BE2C (cell line): Measurements from ENCODE around the gene HIRIP3.

Source experiments
- DNase-seq: peaks from one replicate; pipeline ENCODE4 v3.0.0-alpha.2; 2020
- H3K27me3 ChIP-seq: fragments of 250-450 bp; sonication (Bioruptor Pico); 2 replicates; pipeline ENCODE4 v1.5.1; 2020; ENCODE audit warnings: mild to moderate bottlenecking
- H3K36me3 ChIP-seq: fragments of 250-450 bp; sonication (Bioruptor Pico); 2 replicates; pipeline ENCODE4 v1.5.1; 2020; ENCODE audit warnings: mild to moderate bottlenecking
- H3K4me1 ChIP-seq: fragments of 250-450 bp; sonication (Bioruptor Pico); 2 replicates; pipeline ENCODE4 v1.5.1; 2020
- H3K4me3 ChIP-seq: 2 replicates; pipeline ENCODE4 v1.5.1; 2011; ENCODE audit warnings: low read depth, low read length
- H3K9me3 ChIP-seq: fragments of 250-450 bp; sonication (Bioruptor Pico); 2 replicates; pipeline ENCODE4 v1.5.1; 2020
- TF ChIP-seq, protein P1 (sequence below): IDR thresholded peaks from 2 replicates; pipeline ENCODE4 v1.5.1; 2012; ENCODE audit warnings: mild to moderate bottlenecking, low read depth, low read length

Gene HIRIP3

DNA sequence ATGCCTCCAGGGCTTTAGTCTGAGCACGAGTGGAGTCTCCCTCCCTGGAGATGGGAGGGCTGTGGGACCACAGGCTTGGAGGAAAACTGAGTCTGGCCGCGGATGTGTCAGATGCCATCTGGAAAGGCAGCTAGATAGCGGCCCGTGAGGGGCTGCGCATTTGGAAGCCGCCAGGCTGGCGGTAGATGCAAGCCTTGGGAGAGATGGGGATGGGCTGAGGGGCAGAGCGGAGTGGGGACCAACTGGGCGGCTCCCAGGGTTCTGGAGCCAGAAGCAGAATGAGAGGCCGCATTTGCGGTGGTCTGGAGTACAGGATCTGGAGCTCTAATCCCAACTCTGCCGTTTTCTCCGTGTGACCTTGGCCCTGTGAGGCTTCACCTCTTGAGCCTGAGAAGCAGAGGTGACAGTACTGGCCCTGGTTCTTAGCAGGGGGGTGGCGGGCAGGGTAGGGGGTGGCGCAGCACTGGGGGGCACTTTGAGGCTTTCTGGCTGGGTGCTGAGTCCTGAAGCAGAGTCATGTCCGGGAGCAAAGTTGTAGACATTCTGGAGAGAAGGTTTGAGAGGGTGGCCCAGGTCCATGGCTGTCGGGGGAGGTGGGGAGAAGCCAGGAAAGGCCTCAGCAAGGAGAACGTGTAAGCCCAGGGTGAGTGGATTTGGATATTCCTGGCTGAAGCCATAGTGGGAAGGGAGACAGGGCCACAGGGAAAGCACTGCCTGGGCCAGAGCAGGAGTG lies 7.4 kb upstream of the HIRIP3 start:
- TF ChIP-seq, protein P1, sequence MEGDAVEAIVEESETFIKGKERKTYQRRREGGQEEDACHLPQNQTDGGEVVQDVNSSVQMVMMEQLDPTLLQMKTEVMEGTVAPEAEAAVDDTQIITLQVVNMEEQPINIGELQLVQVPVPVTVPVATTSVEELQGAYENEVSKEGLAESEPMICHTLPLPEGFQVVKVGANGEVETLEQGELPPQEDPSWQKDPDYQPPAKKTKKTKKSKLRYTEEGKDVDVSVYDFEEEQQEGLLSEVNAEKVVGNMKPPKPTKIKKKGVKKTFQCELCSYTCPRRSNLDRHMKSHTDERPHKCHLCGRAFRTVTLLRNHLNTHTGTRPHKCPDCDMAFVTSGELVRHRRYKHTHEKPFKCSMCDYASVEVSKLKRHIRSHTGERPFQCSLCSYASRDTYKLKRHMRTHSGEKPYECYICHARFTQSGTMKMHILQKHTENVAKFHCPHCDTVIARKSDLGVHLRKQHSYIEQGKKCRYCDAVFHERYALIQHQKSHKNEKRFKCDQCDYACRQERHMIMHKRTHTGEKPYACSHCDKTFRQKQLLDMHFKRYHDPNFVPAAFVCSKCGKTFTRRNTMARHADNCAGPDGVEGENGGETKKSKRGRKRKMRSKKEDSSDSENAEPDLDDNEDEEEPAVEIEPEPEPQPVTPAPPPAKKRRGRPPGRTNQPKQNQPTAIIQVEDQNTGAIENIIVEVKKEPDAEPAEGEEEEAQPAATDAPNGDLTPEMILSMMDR = no peak
- H3K36me3 ChIP-seq = peaks cover 4% of the 10 kb centered on the region; the same call in 1 of the 2 replicates

DNA sequence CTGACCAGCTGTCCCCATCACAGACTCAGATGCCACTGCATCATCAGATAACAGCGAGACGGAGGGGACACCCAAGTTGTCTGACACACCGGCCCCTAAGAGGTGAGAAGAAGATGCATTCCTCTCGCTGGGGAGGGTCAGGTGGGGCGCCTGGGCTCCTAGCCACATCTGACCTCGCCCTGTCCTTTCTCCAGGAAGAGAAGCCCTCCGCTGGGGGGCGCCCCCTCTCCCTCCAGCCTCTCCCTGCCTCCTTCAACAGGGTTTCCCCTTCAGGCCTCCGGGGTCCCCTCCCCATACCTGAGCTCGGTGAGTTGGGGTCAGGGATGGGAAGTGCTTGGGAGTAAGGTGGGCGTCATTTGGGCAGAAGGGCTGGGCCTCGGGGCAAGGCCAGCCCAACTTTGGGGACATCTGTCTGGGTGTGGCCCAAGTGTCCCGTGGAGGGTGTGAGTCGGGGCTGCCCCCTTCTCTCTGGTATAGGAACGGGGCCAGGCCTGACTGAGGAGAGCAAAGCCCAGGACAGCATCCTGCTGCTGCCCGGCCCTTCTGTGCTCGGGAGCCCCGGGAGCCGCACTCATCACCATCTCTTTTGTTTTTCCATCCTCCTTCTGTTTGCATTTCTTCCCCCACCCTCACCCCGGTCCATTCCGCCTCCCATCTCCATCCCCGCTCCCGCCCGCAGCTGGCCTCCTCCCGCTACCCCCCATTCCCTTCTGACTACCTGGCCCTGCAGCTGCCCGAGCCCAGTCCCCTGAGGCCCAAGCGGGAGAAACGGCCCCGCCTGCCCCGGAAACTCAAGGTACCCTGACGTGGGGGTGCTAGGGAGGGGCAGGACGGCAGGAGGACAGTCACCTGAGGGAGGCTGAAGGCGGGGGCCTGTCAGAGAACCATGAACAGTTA lies 5.6 kb upstream of the HIRIP3 start:
- no peak for DNase-seq
- H3K36me3 ChIP-seq = peaks cover 4% of the 10 kb centered on the region; the same call in 1 of the 2 replicates

More for the DNA sequence above, 7.4 kb upstream of the HIRIP3 start:
- no peaks in the 10 kb centered on the region for H3K9me3 ChIP-seq
- DNase-seq = no peak
- H3K4me1 ChIP-seq = peaks cover 3% of the 10 kb centered on the region; the same call in 1 of the 2 replicates
- H3K4me3 ChIP-seq = no peak overlapping the region
- no peaks in the 10 kb centered on the region for H3K27me3 ChIP-seq

DNA sequence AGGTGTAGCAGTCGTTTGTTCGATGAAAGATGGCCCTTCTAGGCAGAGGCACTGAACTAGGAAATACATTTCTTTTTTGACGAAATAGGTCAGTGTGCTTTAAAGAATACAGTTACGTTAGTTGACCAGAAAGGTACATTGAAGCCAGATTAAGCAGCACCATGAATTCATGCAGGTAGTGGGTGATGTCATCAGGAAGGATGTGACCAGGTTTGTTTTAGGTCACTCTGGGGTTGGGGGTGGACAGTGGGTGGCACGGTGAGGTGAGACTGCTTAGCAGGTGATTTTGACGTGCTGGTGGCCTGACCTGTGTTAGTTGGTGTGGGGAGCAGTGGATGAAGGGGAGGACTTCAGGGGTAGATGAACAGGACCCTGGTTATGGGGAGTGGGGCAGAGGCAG lies 4.2 kb upstream of the HIRIP3 start:
- H3K27me3 ChIP-seq = no peaks in the 10 kb centered on the region
- no peaks in the 10 kb centered on the region; the same call in 1 of the 2 replicates for H3K4me1 ChIP-seq
- H3K4me3 ChIP-seq = no peak overlapping the region
- peaks cover 4% of the 10 kb centered on the region; the same call in 1 of the 2 replicates for H3K36me3 ChIP-seq
- no peak for DNase-seq
- no peaks in the 10 kb centered on the region for H3K9me3 ChIP-seq
- TF ChIP-seq, protein P1 = no peak

More for the DNA sequence above, 5.6 kb upstream of the HIRIP3 start:
- TF ChIP-seq, protein P1 = no peak
- Histone ChIP-seq H3K4me3 (no peak overlapping the region), H3K9me3 (no peaks in the 10 kb centered on the region), H3K27me3 (no peaks in the 10 kb centered on the region), H3K4me1 (peaks cover 3% of the 10 kb centered on the region; the same call in 1 of the 2 replicates)

DNA sequence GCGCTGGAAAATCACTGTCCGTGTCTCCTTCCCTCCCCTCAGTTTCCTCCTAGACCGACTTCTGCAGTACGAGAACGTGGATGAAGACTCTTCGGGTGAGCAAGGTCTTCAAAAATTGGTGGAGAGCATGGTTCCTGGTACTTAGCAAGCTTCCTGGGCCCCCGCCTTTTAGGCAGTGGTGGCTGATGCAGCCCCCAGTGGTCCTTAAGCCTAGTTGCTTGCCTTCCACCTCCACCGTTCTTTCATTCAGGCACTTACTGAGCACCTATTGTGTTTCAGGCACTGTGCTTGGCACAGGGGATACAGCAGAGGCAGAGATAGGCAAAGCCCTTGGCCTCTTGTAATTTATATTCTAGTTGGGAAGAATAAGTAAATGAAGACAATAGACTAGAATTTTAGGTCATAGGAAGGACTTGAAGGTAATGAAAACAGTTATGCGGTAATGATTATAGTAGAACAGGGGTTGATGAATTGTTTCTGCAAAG lies 1.4 kb upstream of the HIRIP3 start:
- peak overlapping the region; percentile 94 for H3K4me3 ChIP-seq
- H3K4me1 ChIP-seq = no peaks in the 10 kb centered on the region
- H3K36me3 ChIP-seq = peaks cover 19% of the 10 kb centered on the region
- no peak for DNase-seq
- H3K9me3 ChIP-seq = no peaks in the 10 kb centered on the region
- no peaks in the 10 kb centered on the region for H3K27me3 ChIP-seq
- TF ChIP-seq, protein P1 = no peak

DNA sequence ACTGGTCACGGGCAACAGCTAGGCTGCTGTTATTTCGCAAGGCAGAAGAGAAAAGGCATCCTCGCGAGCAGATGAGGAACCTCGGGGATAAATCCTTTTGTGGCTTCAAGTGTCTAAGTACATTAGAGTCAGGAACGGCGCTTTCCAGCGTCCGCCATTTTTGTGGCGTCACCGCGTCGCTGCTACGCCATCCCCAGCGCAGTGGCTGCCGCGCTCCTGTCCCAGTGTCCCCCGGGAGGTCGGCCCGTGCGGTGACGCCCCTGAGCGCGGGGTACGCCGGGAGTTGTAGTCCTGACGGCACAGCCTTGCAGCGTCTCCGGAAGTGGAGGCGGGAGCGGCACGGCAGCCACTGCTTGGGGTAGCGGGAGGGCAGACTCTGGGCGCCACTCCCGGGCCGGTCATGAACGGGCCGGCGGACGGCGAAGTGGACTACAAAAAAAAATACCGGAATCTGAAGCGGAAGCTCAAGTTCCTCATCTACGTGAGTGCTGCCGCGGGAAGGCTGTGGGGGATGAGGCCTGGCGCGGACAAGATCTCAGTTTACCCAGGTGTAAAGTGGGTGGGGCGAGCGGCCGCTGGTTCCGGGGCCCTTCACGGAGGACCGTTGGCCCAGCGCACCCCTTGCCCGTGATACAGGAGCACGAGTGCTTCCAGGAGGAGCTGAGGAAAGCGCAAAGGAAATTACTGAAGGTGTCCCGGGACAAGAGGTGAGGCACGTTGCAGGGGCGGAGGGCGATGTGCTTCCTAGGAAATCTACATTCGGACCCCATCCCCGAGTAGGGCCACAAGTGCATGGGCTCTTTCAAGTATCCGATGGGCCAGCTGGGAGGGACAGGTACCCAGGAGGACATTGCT lies 721 bp upstream of the HIRIP3 start, which contains the start of gene INO80E:
Gene INO80E, plus strand, starts transcription at position 331 of the 855 bp plus-strand sequence. Its CDS starts 70 bp downstream, at position 401.
- peak within 1 kb of the TSS; percentile 94 for H3K4me3 ChIP-seq
- TF ChIP-seq, protein P1 = no peak
- no peaks in the 10 kb centered on the region for H3K27me3 ChIP-seq
- H3K9me3 ChIP-seq = no peaks in the 10 kb centered on the region
- H3K4me1 ChIP-seq = no peaks in the 10 kb centered on the region
- peaks cover 22% of the 10 kb centered on the region for H3K36me3 ChIP-seq
- DNase-seq = peak; percentile 99
